Activated CD4-positive, alpha-beta memory T cell treated with anti-CD3 and anti-CD28 coated beads, Interleukin-2, amount 10 ng/mL, durations not matched to agents 7 days and 5 days (primary cell): Measurements from ENCODE around the gene CDIPT. TPM values are rescaled to one million over a fixed set of nuclear protein-coding genes. Genes with fewer than 3 reads are reported as not detected.

Experiments used
- CTCF ChIA-PET: fragments of 350-600 bp; sonication (Branson Sonifier 250); formaldehyde crosslinking; loops from one replicate; lab custom pipeline; 2021; ENCODE audit warnings: antibody characterized with exemption, inconsistent platforms; lab: Charles Lee
- POLR2A ChIA-PET: fragments of 350-600 bp; sonication (Branson Sonifier 250); formaldehyde crosslinking; loops from one replicate; lab custom pipeline; 2021; ENCODE audit warnings: antibody characterized with exemption; lab: Charles Lee
- DNase-seq: peaks from one replicate; pipeline ENCODE4 v3.0.0-alpha.2; 2020
- H3K27ac Mint-ChIP-seq: one replicate; pipeline ENCODE4 v1.8.0; 2021; ENCODE audit warnings: mild to moderate bottlenecking, mixed read lengths
- H3K27me3 Mint-ChIP-seq: one replicate; pipeline ENCODE4 v1.8.0; 2021; ENCODE audit warnings: mixed read lengths
- H3K36me3 Mint-ChIP-seq: one replicate; pipeline ENCODE4 v1.8.0; 2021; ENCODE audit warnings: low read depth, mixed read lengths
- H3K4me1 Mint-ChIP-seq: one replicate; pipeline ENCODE4 v1.8.0; 2021; ENCODE audit warnings: mixed read lengths
- H3K4me3 Mint-ChIP-seq: one replicate; pipeline ENCODE4 v1.8.0; 2021; ENCODE audit warnings: mild to moderate bottlenecking, mixed read lengths
- H3K9me3 Mint-ChIP-seq: one replicate; pipeline ENCODE4 v1.8.0; 2021; ENCODE audit warnings: mixed read lengths
- total RNA-seq, 2 experiments: library from RNA; stranded (reverse); gene quantifications; one replicate each; pipeline ENCODE4 v1.2.3, GENCODE V29; 2021

CDIPT gene
- total RNA-seq, 2 experiments from 2014 or later: 60.0 to 63.2 TPM

DNA sequence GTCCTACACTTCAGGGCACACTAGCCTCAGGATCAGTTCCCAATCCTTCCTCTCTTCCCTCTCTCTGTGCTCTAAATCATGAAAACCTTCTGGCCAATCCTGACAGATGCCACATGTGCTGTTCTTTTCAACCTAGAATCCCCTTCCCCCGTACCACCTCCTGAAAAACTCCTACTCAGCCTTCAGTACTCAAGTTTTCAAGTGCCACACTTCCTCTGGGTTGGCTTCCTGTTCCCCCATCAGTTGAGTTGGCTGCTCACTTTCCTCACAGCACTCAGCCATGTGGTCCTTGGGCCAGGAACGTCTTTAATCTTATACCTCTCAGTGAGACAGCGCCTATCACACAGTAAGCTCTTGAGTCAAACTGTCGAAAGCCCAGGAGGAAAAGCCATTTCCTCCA lies 40.6 kb upstream of the CDIPT start:
- Mint-ChIP-seq H3K36me3 (no peaks in the 10 kb centered on the region), H3K27ac (no peak overlapping the region), H3K27me3 (peaks cover 3% of the 10 kb centered on the region), H3K9me3 (no peaks in the 10 kb centered on the region), H3K4me3 (no peak overlapping the region), H3K4me1 (peaks cover 9% of the 10 kb centered on the region)
- CTCF ChIA-PET: no interaction called here
- POLR2A ChIA-PET: interaction anchor here (0.6 kb wide), 1 partner anchor 78 kb away, joined by 3 read pairs; no protein-coding TSS in a partner anchor
- no peak for DNase-seq

DNA sequence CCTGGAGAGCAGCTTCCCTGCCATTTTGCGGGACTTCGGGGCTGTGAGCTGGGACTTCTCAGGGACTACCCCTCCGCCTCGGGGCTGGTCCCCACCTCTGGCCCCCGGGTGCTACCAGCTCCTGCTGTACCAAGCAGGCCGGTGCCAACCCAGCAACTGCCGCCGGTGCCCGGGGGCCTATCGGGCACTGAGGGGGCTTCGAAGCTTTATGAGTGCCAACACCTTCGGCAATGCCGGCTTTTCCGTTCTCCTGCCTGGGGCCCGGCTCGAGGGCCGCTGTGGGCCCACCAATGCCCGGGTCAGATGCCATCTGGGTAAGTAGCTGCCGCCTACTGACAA lies 38.5 kb upstream of the CDIPT start:
- Mint-ChIP-seq H3K27ac (no peak overlapping the region), H3K4me3 (peak overlapping the region; percentile 0), H3K27me3 (peaks cover 18% of the 10 kb centered on the region), H3K36me3 (no peaks in the 10 kb centered on the region), H3K9me3 (no peaks in the 10 kb centered on the region), H3K4me1 (peaks cover 9% of the 10 kb centered on the region)
- ChIA-PET CTCF (interaction anchor here (1.3 kb wide), 1 partner anchor 131 kb away, joined by 3 read pairs; no protein-coding TSS in a partner anchor), POLR2A (interaction anchor here (0.7 to 2.2 kb wide), 2 partner anchors 14 to 94 kb away, joined by 3 to 11 read pairs; partner anchors contain the start of genes HIRIP3 and INO80E)
- no peak for DNase-seq

DNA sequence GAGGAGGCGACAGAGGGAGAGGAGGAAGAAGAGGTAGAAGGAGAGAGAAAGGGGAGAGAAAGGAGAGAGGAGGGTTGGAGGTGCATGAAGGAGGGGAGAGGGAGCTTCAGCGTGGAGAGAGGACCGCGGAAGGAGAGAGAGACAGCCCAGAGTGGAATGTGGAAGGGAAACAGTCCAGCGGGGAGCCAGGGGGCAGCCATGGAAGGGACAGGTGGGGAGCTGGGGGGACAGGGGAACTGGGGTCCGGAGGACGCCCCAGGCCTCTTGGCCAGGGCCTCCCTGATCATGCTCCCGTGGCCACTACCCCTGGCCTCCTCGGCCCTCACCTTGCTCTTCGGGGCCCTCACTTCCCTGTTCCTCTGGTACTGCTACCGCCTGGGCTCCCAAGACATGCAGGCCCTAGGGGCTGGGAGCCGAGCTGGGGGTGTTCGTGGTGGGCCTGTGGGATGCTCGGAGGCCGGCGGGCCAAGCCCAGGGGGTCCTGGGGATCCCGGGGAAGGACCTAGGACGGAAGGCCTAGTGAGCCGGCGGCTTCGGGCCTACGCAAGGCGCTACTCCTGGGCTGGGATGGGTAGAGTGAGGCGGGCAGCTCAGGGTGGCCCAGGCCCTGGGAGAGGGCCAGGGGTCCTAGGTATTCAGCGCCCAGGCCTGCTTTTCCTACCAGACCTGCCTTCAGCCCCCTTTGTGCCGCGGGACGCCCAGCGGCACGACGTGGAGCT lies 38.0 kb upstream of the CDIPT start:
- Mint-ChIP-seq H3K27me3 (peaks cover 21% of the 10 kb centered on the region), H3K4me1 (peaks cover 9% of the 10 kb centered on the region), H3K27ac (no peak overlapping the region), H3K36me3 (no peaks in the 10 kb centered on the region), H3K9me3 (no peaks in the 10 kb centered on the region), H3K4me3 (peak overlapping the region; percentile 58)
- ChIA-PET CTCF (interaction anchor here (1.3 kb wide), 1 partner anchor 131 kb away, joined by 3 read pairs; no protein-coding TSS in a partner anchor), POLR2A (interaction anchor here (1.6 to 2.2 kb wide), 2 partner anchors 72 to 95 kb away, joined by 5 to 11 read pairs; partner anchors contain the start of genes HIRIP3, INO80E and TAOK2)
- DNase-seq: no peak

DNA sequence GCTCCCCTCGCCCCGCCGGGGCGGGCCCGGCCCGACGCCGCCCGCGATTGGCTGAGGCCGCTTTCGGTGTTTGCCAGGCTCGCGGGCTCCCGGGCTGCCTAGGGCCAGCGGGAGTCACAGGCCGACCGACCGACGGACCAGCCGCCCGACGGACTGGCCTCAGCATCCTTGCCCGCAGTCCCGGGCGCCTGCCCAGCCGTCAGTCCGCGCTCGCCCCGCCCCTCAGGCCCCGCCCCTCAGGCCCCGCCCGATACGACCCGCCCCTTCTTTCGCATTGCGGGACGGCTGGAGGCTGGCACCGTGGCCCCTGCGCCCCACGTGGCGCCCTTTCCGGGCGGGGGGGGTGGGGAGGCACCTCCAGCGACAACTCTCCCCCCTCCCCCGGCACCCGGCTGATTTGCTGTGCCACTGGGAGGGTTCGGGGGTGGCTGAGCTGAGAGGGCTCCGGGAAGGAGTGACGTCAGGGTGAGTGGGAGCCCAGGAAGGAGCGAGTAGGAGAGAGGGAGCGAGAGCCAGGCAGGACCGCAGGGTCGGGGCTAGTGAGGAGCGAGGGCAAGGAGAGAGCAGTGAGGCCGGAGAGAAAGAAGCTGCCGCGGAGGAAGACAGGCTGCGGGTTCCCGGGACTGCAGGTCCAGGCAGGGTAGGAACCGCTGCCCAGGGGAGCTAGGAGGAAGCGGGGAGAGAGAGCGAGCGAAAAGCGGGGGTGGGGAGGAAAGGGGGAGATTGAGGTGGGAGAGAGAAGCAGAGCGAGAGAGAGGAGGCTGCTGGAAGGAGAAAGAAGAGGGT lies 37.3 kb upstream of the CDIPT start, which contains the start of gene ASPHD1:
ASPHD1 (plus strand) TSS at position 387 of the 786 bp plus-strand sequence. CDS start 484 bp downstream, outside the sequence.
- Mint-ChIP-seq H3K27me3 (peaks cover 21% of the 10 kb centered on the region), H3K4me3 (peak within 1 kb of the TSS; percentile 58), H3K36me3 (no peaks in the 10 kb centered on the region), H3K4me1 (peaks cover 9% of the 10 kb centered on the region), H3K27ac (no peak within 1 kb of the TSS), H3K9me3 (no peaks in the 10 kb centered on the region)
- DNase-seq: peak; percentile 66
- ChIA-PET CTCF (interaction anchor here (0.6 to 1.2 kb wide), 4 partner anchors 12 to 1636 kb away, joined by 3 read pairs; no protein-coding TSS in a partner anchor), POLR2A (interaction anchor here (0.8 to 2.2 kb wide), 8 partner anchors 9 to 95 kb away, joined by 3 to 11 read pairs (median 4); partner anchors contain the start of genes HIRIP3, INO80E, TAOK2 and TMEM219)

DNA sequence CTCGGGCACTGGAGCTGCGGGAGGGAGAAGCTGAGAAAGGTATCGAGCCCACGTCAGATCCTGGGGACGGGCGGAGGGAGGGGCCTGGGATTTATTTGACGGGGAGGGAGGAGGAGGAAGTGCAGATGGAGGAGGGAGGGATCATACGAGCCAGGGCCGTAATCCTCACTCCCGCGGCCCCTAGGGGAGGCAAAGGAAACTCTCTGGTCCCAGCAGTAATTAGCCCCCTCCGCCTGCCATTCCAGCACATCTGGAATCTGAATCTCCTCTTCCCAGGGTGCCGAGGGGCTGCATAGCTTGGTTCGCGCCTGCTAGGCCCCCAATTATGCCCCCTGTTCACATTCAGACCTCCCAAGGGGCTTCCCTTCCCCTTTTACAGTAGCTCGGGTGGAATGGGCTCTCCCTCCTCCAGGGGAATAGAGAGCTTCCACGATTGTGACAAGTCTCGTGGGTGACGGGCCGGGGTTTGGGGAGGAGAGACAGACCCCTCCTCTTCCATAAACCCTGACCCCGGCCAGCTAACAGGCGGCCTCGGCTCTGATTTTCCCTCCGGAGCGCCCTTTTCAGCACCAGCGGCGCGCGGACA lies 36.6 kb upstream of the CDIPT start, which contains the start of gene SEZ6L2:
SEZ6L2 (minus strand) TSS at position 35 of the 586 bp plus-strand sequence. CDS start 531 bp downstream, outside the sequence.
- peaks cover 9% of the 10 kb centered on the region for H3K4me1 Mint-ChIP-seq
- ChIA-PET POLR2A (interaction anchor here (0.8 to 2.2 kb wide), 8 partner anchors 10 to 96 kb away, joined by 3 to 11 read pairs (median 4); partner anchors contain the start of genes HIRIP3, INO80E, TAOK2 and TMEM219), CTCF (interaction anchor here (0.6 to 1.2 kb wide), 3 partner anchors 33 to 1635 kb away, joined by 3 read pairs; no protein-coding TSS in a partner anchor)
- no peak within 1 kb of the TSS for H3K27ac Mint-ChIP-seq
- H3K36me3 Mint-ChIP-seq: no peaks in the 10 kb centered on the region
- H3K9me3 Mint-ChIP-seq: no peaks in the 10 kb centered on the region
- peak; percentile 78 for DNase-seq
- H3K4me3 Mint-ChIP-seq: peak within 1 kb of the TSS; percentile 58
- H3K27me3 Mint-ChIP-seq: peaks cover 21% of the 10 kb centered on the region

DNA sequence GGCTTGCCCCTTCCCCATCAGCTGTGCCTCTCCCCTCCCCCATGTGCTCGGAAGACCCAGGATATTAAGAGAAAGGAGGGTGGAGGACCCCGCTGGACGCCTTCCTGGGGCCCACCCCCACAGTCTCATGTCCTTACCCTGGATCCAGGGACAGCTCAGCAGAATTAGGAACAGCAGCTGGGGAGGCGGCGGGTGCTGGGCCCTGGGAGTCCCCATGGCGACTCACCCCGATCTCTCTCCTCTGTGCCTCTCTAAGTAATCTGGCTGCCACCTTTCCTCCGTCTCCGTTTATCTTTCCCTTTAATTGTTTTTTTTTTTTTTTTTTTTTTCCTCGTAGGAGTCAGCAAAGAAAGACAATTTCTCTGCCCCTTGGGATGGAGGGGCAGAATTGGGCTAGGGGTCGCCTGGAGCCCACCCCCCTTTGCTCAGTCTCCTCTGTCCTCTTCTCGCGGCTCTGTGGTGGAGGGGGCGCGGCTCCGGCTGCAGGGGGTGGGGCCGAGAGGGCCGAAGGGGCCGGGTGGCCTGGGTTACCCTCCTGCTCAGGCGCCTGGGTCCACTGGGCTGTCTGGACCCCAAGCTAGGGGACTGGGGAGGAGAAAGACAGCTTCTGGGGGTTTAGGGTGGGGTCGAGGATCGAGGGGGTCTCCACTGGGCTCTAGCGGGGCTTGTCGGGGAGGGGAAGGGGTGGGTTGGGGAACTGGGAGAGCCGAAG lies 35.9 kb upstream of the CDIPT start:
- H3K27ac Mint-ChIP-seq: no peak overlapping the region
- H3K36me3 Mint-ChIP-seq: no peaks in the 10 kb centered on the region
- no peak for DNase-seq
- H3K9me3 Mint-ChIP-seq: no peaks in the 10 kb centered on the region
- H3K4me1 Mint-ChIP-seq: peaks cover 9% of the 10 kb centered on the region
- ChIA-PET POLR2A (interaction anchor here (0.8 to 1.6 kb wide), 6 partner anchors 11 to 63 kb away, joined by 3 to 5 read pairs (median 4); partner anchors contain the start of gene TMEM219), CTCF (no interaction called here)
- peaks cover 21% of the 10 kb centered on the region for H3K27me3 Mint-ChIP-seq
- no peak overlapping the region for H3K4me3 Mint-ChIP-seq

DNA sequence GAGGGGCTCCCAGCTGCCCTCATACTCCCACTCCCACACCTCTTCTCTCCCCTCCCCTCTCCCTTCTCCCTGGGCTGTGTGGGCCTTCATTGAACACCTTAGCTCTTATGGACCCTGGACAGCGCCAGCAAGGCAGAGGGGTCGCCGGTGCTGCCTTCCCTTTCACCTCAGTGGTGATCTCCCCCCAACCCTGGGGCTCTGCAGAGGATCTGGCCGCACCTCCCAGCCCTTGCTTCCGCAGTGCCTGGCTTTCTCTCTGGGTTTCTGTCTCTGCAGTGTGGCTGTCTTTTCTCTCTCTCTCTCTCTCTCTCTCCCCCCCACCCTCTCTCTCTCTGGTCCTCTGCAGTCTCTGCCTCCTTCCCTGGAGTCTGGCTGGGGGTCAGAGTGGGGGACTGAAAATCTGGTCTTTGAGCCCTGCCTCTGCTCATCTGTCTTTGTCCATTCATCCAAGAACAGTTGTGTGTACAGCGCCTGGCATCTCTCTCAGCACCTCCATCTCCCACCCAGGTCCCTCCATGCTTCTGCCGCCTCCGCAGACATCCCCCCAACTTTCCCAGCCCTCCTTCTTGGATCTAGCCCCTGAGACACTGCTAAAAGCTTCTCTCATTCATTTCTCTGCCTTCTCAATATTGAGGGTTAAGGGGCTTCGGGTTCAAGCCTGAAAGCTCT lies 35.2 kb upstream of the CDIPT start:
- POLR2A ChIA-PET: no interaction called here
- Mint-ChIP-seq H3K9me3 (no peaks in the 10 kb centered on the region), H3K27me3 (peaks cover 21% of the 10 kb centered on the region), H3K4me3 (no peak overlapping the region), H3K4me1 (peaks cover 5% of the 10 kb centered on the region), H3K36me3 (no peaks in the 10 kb centered on the region), H3K27ac (no peak overlapping the region)
- no peak for DNase-seq
- CTCF ChIA-PET: no interaction called here

DNA sequence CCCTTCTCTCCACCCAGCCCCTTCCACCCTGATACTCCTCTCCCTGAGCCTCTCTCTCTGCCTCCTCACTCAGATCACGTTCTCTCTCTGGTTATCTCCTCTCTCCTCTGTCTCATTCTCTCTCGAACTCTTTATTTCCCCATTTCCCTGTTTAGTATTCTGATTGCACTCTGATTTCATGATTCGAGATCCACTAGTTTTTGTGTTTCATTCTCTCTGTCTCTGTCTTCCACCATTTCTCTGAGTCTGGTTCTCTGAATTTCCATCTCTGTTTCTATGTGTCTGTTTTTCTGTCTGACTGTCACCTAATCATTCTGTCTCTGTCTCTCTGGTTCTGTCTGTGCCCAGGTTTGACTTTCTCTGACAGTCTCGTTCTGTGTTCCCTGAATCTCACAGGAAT lies 34.3 kb upstream of the CDIPT start:
- ChIA-PET CTCF (no interaction called here), POLR2A (no interaction called here)
- Mint-ChIP-seq H3K27ac (no peak overlapping the region), H3K4me3 (no peak overlapping the region), H3K27me3 (peaks cover 21% of the 10 kb centered on the region), H3K9me3 (no peaks in the 10 kb centered on the region), H3K4me1 (peaks cover 5% of the 10 kb centered on the region), H3K36me3 (no peaks in the 10 kb centered on the region)
- DNase-seq: no peak

DNA sequence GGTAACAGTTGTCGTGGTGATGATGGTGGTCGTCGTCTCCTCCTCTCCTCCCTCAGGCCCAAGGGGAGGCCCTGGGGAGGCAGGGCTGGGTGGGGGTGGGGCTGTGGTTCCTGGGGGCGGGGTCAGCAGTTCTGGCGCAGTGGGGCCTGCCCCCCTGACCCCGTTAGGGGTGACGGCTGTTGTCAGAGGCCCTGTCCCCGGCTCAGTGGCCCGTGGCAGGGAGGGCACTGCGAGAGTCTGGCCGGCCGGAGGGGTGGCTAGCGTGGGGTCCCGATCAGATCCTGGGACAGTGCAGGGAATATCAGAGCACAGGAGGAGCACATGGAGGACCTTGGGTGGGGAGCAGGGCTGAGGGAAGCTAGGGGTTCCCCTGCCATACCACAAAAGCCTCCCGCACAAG lies 33.8 kb upstream of the CDIPT start:
- Mint-ChIP-seq H3K4me1 (peaks cover 5% of the 10 kb centered on the region), H3K4me3 (no peak overlapping the region), H3K27ac (no peak overlapping the region), H3K27me3 (peaks cover 21% of the 10 kb centered on the region), H3K36me3 (no peaks in the 10 kb centered on the region), H3K9me3 (no peaks in the 10 kb centered on the region)
- DNase-seq: no peak
- ChIA-PET CTCF (no interaction called here), POLR2A (no interaction called here)

DNA sequence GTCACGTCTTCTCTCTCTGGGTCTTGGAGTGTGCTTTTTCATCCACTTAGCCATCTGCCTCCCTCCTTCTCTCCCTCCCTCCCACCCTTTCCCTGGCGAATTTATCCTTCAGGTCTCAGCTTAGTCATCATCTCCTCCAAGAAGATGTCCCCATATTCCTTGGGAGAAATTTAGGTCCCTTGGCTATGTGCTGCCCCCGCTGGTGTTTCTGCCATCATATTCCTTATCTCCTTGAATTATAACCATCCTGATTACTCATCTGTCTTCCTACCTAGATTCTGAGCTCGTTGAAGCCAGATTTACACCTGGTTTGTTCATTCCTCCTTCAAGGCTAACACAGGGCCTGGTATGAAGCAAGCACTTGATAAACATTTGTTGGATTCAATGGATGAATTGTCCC lies 31.3 kb upstream of the CDIPT start:
- H3K36me3 Mint-ChIP-seq: no peaks in the 10 kb centered on the region
- no peak for DNase-seq
- POLR2A ChIA-PET: no interaction called here
- H3K4me3 Mint-ChIP-seq: no peak overlapping the region
- H3K9me3 Mint-ChIP-seq: no peaks in the 10 kb centered on the region
- CTCF ChIA-PET: interaction anchor here (0.6 kb wide), 2 partner anchors 43 to 111 kb away, joined by 3 to 4 read pairs; no protein-coding TSS in a partner anchor
- H3K4me1 Mint-ChIP-seq: no peaks in the 10 kb centered on the region
- H3K27me3 Mint-ChIP-seq: peaks cover 23% of the 10 kb centered on the region
- no peak overlapping the region for H3K27ac Mint-ChIP-seq

DNA sequence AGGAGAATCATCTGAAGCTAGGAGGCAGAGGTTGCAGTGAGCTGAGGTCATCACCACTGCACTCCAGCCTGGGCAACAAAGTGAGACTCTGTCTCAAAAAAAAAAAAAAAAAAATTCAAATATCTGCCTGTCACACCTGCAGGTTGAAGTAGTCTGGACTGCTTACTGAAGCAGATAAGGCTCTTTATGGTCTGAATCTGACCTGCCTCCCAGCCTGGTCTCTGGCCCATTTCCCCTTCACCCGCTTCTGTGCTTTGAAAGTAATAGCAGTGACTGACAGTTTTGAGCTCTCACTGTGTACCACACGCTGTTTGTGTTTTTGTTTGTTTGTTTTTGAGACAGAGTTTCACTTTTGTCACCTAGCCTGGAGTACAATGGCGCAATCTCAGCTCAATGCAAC lies 30.5 kb upstream of the CDIPT start:
- ChIA-PET POLR2A (no interaction called here), CTCF (interaction anchor here (0.6 kb wide), 1 partner anchor 42 kb away, joined by 3 read pairs; no protein-coding TSS in a partner anchor)
- no peaks in the 10 kb centered on the region for H3K36me3 Mint-ChIP-seq

More for the DNA sequence above, 30.5 kb upstream of the CDIPT start:
- no peak for DNase-seq
- H3K4me3 Mint-ChIP-seq: no peak overlapping the region
- H3K4me1 Mint-ChIP-seq: no peaks in the 10 kb centered on the region
- no peak overlapping the region for H3K27ac Mint-ChIP-seq
- peaks cover 19% of the 10 kb centered on the region for H3K27me3 Mint-ChIP-seq
- H3K9me3 Mint-ChIP-seq: no peaks in the 10 kb centered on the region
